ENCODE data around the gene PRR15.
"Not testable (repeated sequence)": the region's sequence is repeated elsewhere in the genome, so short reads cannot be mapped to it uniquely, and the experiment has no call there.

PRR15 gene, protein sequence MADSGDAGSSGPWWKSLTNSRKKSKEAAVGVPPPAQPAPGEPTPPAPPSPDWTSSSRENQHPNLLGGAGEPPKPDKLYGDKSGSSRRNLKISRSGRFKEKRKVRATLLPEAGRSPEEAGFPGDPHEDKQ

DNA sequence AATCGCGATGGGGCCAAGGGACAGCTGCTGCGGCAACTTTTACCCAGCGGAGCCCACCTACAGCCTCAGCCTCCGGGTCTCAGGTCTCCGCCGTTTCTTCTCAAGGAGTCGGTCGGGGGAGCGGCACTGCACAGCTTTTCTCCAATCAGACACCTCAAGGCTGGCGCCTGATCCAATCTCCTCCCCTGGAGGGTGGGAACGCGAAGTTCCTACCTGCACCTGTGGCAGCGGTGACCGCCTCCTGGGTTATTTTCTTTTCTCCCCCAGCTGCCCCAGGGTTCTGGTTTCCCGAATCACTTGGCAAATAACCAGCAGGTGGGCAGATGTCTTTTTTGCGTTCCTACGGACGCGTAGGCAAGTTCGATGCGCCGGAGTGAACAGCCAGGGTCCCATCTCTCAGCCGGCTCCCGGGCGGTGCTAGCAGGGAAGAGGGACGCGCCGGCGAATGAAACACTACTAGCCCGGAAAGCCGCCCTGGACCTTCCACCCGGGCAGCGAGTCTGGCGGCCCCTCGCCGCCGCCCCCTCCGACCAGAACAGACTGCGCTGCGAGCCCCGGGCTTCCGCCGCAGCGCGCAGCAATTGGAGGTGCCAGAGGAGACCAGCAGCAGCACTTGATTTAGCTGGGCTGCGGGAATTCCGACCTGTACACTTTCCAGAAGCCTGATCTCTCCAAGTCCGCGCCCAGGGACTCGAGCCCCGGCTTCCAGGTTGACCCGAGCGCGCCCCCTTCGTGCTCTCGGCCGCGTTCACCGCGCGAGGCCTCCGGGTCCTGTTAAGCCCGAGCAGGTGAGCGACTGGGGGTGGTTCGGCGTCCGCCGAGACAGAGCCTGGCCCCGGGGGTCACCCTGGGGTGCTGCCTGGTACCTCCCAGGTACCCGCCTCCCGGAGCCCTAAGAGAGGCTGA, at the start of gene PRR15:
Gene PRR15, plus strand, starts transcription at position 246 of the 906 bp plus-strand sequence. CDS start 2,495 bp downstream, outside the sequence.
- TF ChIP-seq, protein P1, sequence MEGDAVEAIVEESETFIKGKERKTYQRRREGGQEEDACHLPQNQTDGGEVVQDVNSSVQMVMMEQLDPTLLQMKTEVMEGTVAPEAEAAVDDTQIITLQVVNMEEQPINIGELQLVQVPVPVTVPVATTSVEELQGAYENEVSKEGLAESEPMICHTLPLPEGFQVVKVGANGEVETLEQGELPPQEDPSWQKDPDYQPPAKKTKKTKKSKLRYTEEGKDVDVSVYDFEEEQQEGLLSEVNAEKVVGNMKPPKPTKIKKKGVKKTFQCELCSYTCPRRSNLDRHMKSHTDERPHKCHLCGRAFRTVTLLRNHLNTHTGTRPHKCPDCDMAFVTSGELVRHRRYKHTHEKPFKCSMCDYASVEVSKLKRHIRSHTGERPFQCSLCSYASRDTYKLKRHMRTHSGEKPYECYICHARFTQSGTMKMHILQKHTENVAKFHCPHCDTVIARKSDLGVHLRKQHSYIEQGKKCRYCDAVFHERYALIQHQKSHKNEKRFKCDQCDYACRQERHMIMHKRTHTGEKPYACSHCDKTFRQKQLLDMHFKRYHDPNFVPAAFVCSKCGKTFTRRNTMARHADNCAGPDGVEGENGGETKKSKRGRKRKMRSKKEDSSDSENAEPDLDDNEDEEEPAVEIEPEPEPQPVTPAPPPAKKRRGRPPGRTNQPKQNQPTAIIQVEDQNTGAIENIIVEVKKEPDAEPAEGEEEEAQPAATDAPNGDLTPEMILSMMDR (IDR thresholded peaks at IDR 0.05; ENCODE audit: borderline replicate concordance, control extremely low read depth, extremely low read depth, insufficient read depth, missing control alignments): no peak
- in situ Hi-C loops (cut with MboI; ENCODE audit: low sequenced_read_pairs, unreplicated experiment): no loop called here
- DNase-seq (ENCODE audit: low spot score): peak; percentile 38

DNA sequence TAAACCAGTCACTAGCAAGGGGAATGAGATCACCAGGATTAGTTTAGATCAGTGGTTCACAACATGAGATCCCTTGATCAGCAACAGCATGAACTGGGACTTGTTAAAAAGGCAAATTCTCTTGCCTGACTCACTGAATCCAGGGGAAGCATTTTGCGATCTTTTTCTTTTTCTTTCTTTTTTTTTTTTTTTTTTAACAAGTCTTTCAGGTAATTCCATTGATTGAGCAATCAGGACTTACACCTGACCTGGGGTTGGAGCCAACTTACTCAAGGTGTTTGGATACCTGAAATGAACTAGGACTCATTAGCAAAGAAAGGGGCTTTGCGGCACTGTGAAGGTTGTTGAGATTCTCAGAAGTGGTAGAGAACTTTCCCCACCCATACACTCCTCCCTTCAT, 47.1 kb upstream of the PRR15 start:
- TF ChIP-seq, protein P1 (IDR thresholded peaks at IDR 0.05; ENCODE audit: borderline replicate concordance, control extremely low read depth, extremely low read depth, insufficient read depth, missing control alignments): no peak
- no peak for DNase-seq (ENCODE audit: low spot score)
- in situ Hi-C loops (cut with MboI; ENCODE audit: low sequenced_read_pairs, unreplicated experiment): no loop called here

DNA sequence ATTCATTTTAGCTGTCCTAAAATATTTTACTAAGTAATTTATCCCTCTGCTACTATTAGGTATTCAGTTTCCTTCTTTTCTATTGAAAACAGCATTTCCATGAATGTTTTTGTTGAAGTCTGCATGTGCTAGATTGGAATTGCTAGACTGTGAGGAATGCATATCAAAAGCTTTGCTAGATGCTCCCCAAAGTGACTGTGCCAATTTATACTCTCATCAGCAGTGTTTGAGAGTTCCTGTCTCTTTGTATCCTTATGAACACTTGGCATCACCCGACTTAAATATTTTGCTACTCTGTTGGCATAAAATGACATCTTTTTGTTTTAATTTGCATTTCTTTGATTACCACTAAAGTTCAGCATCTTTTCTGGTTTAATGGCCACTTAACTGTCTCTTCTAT, 45.0 kb upstream of the PRR15 start:
- TF ChIP-seq, protein P1 (IDR thresholded peaks at IDR 0.05; ENCODE audit: borderline replicate concordance, control extremely low read depth, extremely low read depth, insufficient read depth, missing control alignments): no peak
- in situ Hi-C loops (cut with MboI; ENCODE audit: low sequenced_read_pairs, unreplicated experiment): no loop called here
- no peak for DNase-seq (ENCODE audit: low spot score)

DNA sequence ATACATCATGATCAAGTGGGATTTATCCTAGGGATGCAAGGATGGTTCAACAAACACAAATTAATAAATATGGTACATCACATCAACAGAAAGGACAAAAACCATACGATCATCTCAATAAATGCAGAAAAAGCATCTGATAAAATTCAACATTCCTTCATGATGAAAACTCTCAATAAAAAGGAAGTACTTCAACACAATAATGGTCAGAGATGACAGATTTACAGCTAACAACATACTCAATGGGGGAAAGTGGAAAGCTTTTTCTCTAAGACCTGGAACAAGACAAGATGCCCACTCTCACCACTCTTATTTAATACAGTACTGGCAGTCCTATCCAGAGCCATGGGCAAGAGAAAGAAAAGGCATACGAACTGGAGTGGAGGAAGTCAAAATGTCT, 39.9 kb upstream of the PRR15 start:
- in situ Hi-C loops (cut with MboI; ENCODE audit: low sequenced_read_pairs, unreplicated experiment): no loop called here
- TF ChIP-seq, protein P1 (IDR thresholded peaks at IDR 0.05; ENCODE audit: borderline replicate concordance, control extremely low read depth, extremely low read depth, insufficient read depth, missing control alignments): no peak
- no peak for DNase-seq (ENCODE audit: low spot score)

DNA sequence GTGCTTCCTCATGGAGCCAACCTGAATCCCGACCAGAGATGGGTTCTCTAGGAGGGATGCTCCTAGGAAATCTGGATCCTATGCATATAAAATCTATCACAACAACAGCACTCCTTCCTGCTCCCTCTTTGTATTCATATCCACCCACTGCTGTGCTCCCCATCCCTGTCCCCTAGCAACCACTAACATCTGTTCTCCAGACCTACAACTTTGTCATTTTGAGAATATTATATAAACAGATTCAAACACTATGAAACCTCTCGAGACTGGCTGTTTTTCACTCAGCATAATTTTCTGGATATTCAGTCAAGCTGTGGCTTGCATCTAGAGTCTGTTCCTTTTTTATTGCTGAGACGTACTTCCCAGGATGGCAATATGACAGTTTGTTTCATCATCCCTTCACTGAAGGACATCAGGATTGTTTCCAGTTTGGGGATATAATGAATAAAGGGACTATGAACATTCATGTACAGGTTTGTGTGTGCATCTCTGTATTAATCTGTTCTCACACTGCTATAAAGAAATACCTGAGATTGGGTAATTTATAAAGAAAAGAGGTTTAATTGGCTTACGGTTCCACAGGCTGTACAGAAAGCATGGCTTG, 36.0 kb upstream of the PRR15 start:
- in situ Hi-C loops (cut with MboI; ENCODE audit: low sequenced_read_pairs, unreplicated experiment): no loop called here
- TF ChIP-seq, protein P1 (IDR thresholded peaks at IDR 0.05; ENCODE audit: borderline replicate concordance, control extremely low read depth, extremely low read depth, insufficient read depth, missing control alignments): no peak
- DNase-seq (ENCODE audit: low spot score): no peak

DNA sequence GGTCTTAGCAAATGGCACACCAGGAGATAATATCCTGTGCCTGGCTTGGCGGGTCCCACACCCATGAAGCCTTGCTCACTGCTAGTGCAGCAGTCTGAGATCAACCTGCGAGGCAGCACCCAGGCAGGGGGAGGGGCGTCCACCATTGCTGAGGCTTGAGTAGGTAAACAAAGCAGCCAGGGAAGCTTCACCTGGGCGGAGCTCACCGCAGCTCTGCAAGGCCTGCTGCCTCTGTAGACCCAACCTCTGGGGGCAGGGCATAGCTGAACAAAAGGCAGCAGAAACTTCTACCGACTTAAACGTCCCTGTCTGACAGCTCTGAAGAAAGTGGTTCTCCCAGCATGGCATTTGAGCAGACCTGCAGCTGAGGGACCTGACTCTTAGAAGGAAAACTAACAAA, 35.1 kb upstream of the PRR15 start:
- in situ Hi-C loops (cut with MboI; ENCODE audit: low sequenced_read_pairs, unreplicated experiment); DNase-seq (ENCODE audit: low spot score): not testable (repeated sequence)

DNA sequence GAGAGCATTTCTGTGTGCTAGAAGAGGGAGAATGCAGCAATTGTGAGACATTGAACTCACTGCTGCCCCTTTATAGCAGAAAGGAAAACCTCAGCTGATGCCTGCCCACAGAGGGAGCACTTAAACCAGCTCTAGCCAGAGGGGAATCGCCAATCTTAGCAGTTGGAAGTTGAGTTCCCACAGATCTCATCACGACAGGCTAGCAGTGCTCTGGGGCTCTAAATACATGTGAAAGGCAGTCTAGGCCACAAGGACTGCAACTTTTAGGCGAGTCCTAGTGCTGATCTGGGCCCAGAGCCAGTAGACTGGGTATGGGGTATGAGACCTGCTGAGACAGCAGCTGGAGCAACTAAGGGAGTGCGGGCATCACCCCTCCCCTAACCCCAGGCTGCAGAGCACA, 25.2 kb upstream of the PRR15 start:
- in situ Hi-C loops (cut with MboI; ENCODE audit: low sequenced_read_pairs, unreplicated experiment): no loop called here
- TF ChIP-seq, protein P1 (IDR thresholded peaks at IDR 0.05; ENCODE audit: borderline replicate concordance, control extremely low read depth, extremely low read depth, insufficient read depth, missing control alignments): no peak
- DNase-seq (ENCODE audit: low spot score): no peak
